Renal cortical epithelial cell (primary cell): Measurements from ENCODE around the gene DDX51. TPM values are rescaled to one million over a fixed set of nuclear protein-coding genes. Genes with fewer than 3 reads are reported as not detected.

Experiments used
- DNase-seq: peaks from one replicate; pipeline ENCODE4 v3.0.0-alpha.2; 2011; ENCODE audit warnings: low read depth
- total RNA-seq: library from RNA; depleted of rRNA; stranded (reverse); fragments of >200 nt; gene quantifications from 2 replicates; pipeline ENCODE4 v1.2.3, GENCODE V29; 2014

Gene DDX51
- total RNA-seq, 1 donor from 2014 or later: 9.7 TPM

DNA sequence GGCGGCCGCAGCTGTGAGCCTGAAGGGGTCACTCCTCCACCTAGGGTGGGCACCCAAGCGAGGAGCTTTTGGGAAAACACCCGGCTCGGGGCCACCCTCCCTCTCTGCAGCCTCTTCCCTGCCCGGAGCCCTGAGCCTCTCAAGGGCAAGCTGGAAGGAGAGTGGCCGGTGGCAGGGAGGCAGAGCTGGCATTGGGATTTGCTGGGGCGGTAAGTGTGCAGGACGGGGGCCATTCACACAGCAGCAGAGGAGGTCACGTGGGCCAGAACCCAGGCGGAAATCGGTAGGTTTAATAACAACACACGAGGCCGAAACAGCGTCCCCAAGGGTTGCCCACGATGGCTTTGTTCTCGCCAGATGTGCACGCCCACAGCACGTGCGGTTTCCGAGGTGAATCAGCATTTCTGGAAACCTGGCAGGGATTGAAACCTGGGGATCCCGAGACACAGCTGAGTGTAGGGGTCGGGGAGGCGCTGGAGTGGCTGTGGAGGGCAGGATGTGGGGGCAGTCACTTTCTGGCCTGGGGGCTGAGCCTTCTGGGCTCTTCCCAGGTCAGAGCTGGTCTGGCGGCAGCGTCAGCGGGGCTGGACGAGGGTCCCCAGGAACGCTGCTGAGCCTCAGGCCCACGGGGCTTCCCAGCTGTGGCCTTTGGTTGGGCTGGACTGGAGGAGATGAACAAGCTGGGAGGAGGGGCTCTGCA lies 23.6 kb upstream of the DDX51 start:
- no peak for DNase-seq

DNA sequence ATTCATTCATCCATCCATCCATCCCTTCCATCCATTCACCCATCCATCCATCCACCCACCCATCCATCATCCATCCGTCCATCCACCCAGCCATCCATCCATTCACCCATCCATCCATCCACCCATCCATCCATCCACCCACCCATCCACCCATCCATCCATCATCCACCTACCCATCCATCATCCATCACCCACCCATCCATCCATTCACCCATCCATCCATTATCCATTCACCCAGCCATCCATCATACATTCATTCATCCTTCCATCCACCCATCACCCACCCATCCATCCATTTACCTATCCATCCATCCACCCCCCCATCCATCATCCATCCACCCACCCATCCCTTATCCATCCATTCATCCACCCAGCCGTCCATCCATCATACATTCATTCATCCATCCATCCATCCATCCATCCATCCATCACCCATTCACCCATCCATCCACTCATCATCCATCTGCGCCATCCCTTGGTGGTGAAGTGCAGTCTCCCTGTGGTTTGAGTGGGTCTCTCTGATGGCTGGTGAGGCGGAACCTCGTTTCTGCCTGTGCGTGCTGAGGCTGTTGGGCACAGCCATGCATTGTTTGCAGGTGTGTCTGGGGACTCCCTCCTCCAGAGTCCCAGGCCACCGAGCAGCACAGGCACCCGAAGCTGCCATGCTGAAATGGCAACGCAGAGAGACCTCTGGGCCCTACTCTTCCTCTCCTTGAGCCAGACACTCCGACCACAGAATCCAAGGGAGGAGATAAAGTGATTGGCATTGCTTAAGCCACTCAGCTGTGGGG lies 22.9 kb upstream of the DDX51 start:
- no peak for DNase-seq

DNA sequence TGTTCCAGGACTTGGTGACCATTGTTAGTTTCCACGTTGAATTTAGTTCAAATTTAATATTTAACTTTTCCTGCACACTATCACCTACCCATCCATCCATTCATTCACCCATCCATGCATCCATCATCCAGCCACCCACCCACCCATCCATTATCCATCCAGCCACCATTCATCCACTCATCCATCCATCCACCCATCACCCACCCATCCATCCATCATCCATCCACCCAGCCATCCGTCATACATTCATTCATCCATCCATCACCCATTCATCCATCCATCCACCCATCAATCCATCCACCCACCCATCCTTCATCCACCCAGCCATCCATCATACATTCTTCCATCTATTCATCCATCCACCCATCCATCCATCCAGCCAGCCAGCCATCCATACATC lies 22.0 kb upstream of the DDX51 start:
- DNase-seq: no peak

DNA sequence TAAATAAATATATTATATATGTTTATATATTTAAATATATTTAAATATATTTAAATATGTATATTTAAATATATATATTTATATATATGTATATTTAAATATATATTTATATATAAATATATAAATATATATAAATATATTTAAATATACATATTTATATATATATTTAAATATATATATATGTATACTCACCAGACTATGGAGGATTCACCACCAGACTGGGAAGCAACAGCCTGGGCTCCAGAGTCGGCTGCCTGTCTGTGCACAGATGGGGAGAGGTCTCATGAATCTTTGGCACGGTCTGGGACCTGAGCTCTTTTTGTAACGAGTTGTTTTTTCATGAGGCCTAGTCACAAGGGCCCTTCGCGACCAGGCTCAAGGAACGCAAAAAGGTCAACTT lies 21.5 kb upstream of the DDX51 start:
- no peak for DNase-seq

DNA sequence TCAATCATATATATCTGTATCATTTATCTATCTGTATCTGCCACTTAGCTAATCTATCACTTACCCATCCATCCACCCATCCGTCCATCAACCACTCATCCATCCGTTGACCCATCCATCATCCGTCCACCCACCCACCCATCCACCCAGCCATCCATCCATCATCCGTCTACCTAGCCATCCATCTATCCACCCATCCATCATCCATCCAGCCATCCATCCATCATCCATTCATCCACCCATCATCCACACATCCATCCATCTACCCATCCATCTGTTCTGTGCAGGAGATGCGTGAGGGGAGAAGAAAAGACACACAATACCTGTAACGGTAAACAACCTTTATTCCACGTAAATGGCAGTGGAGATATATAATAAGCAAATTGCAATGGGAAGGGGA lies 20.3 kb upstream of the DDX51 start:
- DNase-seq: no peak

DNA sequence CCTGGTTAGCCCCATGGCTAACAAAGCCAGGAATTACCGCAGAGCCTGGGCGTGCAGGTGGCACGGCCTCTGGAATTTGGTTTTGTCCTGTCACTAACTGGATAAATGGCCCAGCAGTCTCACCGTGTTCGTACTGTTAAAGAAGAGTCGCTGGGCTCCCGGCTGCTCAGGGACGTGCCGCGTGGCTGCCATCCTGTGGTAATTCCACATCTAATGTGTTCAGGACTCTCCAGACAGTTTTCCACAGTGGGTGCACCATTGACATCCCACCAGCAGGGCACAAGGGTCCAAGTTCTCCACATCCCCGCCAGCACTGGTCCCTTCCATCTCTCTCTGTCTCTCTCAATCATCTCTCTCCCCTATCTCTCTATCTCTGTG lies 19.8 kb upstream of the DDX51 start:
- DNase-seq: no peak

DNA sequence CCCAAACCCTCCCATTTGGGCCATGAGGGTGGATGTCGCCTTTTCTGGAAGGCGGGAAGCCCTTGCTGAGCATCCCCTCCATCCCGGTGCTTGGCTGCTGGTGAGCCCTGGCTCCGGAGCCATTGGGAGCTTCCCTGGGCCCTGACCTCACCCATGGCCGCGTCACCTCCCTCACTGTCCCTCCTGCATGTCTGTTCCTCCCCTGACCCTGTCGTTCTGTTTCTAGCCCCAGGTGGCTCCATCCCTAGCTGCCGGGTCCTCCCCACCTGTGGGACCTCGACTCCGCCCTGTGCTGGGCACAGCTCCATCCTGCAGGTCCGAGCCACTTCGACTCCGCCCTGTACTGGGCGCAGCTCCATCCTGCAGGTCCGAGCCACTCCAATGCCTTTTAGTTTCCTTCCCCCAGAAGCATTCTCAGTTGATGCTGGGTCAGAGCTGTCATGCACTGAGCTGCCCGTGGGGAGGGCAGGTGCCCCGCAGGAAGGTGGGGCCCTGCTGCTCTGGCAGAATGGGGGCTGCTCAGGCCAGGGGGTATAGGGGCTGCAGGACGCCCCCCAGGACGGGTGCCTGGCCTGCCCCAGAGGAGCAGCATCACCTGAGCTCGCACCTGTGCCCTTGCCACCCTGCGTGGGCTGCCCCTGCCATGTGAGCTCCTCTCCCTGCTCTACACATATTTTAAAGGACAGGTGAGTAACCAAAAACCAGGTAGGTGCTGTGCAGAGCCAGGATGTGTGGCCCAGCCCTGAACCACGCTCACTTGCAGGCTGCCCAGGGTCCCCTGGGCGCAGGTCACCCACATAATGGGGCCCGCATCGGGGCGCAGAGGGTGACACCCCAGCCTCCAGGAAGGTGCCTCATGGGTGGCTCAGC lies 19.2 kb upstream of the DDX51 start:
- DNase-seq: no peak

DNA sequence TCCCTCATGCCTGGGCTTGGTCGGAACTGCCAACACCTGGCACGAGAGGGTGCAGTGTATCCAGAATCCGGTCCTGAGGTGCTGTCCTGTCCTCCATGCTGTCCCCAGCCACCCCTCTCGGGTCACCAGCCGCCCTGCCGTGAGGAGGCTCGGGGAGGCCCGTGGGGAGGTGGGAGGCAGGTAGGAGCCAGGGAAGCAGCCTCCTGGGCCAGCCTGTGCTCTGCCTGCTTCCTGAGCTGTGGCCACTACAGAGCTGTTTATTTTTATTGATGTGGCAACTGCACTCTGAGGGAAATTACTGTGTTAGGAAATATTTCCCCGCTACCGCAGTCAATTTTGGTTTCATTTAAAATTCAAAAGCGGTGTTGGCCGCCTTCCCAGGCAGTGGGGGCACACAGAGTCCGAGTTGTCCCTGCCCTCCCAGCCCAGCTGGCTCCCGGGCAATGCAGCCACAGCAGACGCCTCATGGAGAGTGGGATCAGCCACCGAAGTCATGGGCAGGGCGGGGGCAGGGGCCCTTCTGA lies 18.5 kb upstream of the DDX51 start:
- DNase-seq: peak; percentile 81

DNA sequence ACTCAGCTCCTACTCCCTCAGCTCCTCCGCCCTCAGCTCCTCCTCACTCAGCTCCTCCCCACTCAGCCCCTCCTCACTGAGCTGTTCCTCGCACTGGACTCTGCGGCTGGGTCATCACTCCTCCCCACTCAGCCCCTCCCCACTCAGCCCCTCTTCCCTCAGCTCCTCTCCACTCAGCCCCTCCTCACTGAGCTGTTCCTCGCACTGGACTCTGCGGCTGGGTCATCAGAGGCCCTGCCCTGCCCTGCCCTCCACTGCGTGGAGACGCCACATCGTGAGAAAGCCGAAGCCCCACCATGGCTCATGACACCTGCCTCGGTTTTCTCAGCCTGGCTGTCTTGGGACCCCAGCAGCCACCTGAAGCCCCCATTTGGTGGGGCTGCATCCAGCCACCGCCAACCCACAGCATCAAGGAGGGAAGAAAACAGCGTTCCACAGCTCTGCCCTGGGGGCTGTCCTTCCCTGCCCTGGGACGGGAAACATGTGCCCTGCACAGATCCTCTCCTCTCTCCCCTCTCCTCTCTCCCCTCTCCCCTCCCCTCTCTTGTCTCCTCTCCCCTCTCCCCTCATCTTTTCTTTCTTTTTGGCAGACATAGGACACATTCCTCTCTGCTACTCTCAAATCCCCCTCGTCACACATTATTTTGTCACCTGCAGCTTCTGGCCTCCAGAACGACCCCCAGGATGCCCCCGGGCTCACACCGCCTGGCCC lies 17.8 kb upstream of the DDX51 start:
- no peak for DNase-seq

DNA sequence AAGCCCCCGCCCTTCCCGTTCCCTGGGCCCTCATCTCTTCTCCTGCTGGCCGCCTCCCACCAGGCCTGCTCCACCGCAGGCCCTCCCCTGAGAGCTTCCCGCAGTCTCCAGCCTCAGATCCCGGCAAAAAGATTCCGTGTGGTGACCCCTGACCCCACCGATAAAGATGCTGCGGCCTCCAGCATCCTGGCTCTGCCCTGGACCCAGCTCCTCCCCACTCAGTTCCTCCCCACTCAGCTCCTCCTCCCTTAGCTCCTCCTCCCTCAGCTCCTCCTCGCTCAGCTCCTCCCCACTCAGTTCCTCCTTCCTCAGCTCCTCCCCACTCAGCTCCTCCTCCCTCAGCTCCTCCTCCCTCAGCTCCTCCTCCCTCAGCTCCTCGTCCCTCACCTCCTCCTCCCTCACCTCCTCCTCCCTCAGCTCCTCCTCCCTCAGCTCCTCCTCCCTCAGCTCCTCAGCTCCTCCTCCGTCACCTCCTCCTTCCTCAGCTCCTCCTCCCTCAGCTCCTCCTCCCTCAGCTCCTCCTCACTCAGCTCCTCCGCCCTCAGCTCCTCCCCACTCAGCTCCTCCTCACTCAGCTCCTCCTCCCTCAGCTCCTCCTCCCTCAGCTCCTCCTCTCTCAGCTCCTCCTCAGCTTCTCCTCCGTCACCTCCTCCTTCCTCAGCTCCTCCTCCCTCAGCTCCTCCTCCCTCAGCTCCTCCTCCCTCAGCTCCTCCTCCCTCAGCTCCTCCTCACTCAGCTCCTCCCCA lies 17.1 kb upstream of the DDX51 start:
- no peak for DNase-seq

DNA sequence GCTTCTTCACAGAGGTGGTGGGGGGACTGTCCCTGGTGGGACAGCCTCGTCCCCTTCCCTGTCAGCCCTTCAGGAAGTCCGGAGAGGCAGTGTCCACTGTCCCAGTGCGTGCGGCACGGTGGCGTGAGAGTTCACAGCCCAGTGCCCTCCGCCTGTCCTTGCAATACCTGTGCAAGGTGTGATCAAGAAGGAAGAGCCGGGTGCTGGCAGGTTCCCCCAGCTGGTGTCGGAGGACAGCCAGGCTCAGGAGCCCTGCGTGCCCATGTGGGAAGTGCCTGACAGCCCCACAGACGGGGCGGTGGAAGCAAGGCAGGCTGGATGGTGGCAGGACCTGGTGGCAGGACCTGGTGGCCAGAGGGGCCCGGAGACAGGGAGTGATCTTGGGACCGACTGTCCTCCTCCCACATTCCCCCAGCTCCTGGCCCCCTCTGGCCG lies 16.5 kb upstream of the DDX51 start:
- no peak for DNase-seq

DNA sequence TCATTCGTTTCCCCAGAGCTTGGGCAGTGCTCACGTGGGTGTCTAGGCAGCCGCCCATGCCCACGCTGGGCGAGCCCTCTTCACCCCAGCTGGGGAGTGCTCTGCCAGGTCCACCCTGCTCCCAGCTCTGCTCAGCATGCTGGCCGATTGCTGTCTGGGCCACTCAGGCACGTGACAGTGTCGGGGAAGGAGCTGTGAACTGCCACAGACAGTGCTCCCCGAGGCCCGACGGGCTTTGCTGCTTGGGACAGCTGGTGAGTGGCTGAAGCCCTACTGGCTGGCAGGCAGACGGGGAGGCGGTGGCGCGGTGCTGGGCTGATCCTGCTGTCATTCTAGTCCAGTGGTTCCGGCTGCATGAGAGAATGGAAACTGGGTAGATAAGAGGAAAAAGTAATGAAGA lies 15.9 kb upstream of the DDX51 start:
- no peak for DNase-seq

DNA sequence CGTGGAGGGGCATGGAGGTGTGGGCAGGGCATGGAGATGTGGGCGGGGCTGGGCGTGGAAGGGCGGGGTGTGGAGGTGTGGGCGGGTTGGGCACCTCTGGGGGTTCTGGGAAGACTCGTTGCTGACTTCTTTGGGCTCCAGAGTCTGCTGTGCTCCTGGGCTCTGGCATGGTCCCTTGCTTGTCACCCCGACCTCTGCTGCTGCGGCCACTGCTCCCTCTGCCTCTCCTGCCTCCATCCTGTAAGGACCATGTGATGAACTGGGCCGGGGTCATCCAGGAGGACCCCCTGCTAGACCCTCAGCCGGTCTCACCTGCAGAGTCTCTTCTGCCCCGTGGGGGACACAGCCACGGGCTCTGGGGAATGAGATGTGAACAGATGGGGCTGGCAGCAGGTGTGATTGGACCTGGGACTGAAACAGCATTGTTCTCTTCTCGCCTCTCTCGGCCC lies 15.5 kb upstream of the DDX51 start:
- no peak for DNase-seq

DNA sequence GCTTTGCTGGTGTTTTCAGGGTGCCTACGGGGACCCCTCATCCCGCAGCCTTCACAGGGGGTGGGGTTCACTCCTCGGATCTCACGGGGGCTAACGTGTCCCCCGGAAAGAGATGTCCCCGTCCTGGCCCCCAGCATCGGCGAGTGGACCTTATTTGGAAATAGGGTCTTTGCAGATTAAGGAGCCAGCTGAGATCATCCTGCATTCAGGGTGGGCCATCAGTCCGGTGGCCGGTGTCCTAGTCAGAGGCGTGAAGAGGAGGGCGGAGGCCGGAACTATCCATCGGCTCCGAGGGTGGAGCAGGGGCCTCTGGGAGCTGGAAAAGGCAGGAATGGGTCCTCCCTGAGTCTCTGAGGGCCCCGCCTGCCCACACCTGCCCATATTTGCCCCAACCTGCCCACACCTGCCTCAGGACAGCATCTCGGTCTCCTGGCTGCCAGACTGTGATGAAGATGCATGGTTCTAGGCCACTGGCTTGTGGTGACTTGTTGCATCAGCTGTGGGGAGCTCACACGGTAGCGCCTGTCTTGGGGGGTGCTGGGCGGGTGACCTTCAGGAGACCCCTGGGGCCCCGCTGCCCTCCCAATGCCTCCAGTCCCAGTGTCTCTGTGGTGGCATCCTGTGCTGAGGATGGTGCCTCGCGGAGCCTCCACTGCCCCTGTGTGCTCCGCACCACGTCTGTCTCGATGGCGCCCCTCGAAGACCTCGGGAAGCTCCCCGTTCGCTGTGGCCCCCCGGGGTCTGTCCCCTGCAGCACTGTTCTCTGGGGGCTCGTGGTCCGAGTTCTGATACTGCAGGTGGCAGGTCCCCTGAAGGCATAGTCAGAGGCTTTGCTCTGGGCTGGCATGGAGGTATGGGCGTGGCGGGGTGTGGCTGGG lies 14.8 kb upstream of the DDX51 start:
- no peak for DNase-seq

DNA sequence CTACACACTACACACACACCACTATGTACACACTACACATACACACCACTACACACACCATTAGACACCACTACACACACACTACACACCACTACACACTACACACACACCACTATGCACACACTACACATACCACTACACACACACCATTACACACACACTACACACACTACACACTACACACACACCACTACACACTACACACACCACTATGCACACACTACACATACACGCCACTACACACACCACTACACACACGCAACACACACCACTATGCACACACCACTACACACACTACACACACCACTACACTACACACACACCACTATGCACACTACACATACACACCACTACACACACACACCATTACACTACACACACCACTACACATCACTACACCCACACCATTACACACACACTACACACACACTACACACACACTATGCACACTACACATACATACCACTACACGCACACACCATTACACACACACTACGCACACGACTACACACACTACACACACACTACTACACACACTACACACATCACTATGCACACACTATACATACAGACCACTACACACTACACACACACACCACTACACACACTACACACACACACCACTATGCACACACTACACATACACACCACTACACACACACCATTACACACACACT lies 13.8 kb upstream of the DDX51 start:
- no peak for DNase-seq

DNA sequence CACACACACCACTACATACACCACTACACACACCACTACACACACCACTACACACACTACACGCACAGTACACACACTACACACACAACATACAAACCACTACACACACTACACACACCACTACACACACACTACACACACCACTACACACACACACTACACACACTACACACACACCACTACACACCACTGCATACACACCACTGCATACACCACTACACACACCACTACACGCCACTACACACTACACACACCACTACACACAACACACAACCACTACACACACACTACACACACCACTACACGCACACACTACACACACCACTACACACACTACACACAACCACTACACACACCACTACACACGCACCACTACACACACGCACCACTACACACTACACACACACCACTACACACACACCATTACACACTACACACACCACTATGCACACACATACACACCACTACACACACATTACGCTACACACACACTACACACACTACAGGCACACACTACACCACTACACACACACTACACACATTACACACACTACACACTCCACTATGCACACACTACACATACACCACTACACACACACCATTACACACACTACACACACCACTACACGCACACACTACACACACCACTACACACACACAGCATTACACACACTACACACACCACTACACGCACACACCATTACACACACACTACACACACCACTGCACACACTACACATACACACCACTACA lies 12.6 kb upstream of the DDX51 start:
- DNase-seq: no peak

DNA sequence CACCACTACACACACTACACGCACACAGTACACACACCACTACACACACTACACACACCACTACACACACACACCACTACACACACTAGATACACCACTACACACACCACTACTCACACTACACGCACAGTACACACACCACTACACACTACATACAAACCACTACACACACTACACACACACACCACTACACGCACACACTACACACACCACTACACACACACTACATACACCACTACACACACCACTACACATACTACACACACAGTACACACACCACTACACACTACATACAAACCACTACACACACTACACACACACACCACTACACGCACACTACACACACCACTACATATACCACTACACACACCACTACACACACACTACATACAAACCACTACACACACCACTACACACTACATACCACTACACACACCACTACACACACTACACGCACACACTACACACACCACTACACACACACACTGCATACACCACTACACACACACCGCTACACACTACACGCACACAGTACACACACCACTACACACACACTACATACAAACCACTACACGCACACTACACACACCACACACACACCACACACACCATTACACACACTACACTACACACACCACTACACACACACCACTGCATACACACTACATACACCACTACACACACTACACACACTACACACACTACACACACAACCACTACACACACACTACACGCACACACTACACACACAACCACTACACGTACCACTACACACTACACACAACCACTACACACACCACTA lies 11.9 kb upstream of the DDX51 start:
- no peak for DNase-seq
